Nephron progenitor cell (in vitro differentiated cells): Measurements from ENCODE around the gene OAS3.

Source experiments
- DNase-seq: peaks from one replicate; pipeline ENCODE4 v3.0.0; 2021
- H3K27ac Mint-ChIP-seq: 2 replicates; pipeline ENCODE4 v1.8.0; 2021; ENCODE audit warnings: mild to moderate bottlenecking, moderate library complexity, mixed read lengths
- H3K27me3 Mint-ChIP-seq: 2 replicates; pipeline ENCODE4 v1.8.0; 2021; ENCODE audit warnings: mild to moderate bottlenecking, low read depth, mixed read lengths; ENCODE audit not compliant: poor library complexity
- H3K36me3 Mint-ChIP-seq: 2 replicates; pipeline ENCODE4 v1.8.0; 2021; ENCODE audit warnings: low read depth, mixed read lengths
- H3K4me1 Mint-ChIP-seq: 2 replicates; pipeline ENCODE4 v1.8.0; 2021; ENCODE audit warnings: mixed read lengths
- H3K4me3 Mint-ChIP-seq: 2 replicates; pipeline ENCODE4 v1.8.0; 2021; ENCODE audit warnings: mild to moderate bottlenecking, moderate library complexity, mixed read lengths
- H3K9me3 Mint-ChIP-seq: 2 replicates; pipeline ENCODE4 v1.8.0; 2021; ENCODE audit warnings: mild to moderate bottlenecking, moderate library complexity, mixed read lengths
- TF ChIP-seq, protein P1 (sequence below): fragments of 200-600 bp; sonication (generic); IDR thresholded peaks from 2 replicates; pipeline ENCODE4 v1.5.0; 2021; ENCODE audit warnings: antibody characterized with exemption

The OAS3 gene

GRCh38 chr12:112936927-112937326 lies 1.3 kb upstream of the OAS3 start:
- no peak for DNase-seq
- Mint-ChIP-seq H3K27me3 (peaks cover 69% of the 10 kb centered on the region), H3K36me3 (no peaks in the 10 kb centered on the region), H3K4me3 (no peak overlapping the region), H3K27ac (no peak overlapping the region), H3K4me1 (peaks cover 5% of the 10 kb centered on the region), H3K9me3 (no peaks in the 10 kb centered on the region)
- TF ChIP-seq, protein P1, sequence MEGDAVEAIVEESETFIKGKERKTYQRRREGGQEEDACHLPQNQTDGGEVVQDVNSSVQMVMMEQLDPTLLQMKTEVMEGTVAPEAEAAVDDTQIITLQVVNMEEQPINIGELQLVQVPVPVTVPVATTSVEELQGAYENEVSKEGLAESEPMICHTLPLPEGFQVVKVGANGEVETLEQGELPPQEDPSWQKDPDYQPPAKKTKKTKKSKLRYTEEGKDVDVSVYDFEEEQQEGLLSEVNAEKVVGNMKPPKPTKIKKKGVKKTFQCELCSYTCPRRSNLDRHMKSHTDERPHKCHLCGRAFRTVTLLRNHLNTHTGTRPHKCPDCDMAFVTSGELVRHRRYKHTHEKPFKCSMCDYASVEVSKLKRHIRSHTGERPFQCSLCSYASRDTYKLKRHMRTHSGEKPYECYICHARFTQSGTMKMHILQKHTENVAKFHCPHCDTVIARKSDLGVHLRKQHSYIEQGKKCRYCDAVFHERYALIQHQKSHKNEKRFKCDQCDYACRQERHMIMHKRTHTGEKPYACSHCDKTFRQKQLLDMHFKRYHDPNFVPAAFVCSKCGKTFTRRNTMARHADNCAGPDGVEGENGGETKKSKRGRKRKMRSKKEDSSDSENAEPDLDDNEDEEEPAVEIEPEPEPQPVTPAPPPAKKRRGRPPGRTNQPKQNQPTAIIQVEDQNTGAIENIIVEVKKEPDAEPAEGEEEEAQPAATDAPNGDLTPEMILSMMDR = no peak

DNA sequence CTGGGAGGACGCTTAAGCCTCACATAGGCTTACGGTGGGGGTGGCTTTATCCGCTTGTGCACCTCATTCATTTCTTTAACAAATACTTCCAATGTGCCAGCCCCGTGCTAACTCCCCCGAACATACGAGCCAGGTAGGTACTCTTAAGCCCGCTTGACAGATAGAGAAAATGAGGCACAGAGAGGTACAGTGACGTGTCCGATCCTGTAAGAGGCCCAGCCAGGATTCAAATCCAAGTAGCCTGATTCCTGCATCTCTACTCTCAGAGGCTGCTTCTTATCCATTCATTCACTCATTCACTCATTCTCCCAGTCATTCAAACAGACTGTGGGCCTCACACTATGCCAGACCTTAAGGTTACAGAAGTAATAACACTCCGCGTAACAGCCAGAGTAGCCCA lies 477 bp downstream of the OAS3 start:
- peaks cover 5% of the 10 kb centered on the region for H3K4me1 Mint-ChIP-seq
- H3K27ac Mint-ChIP-seq = no peak overlapping the region
- no peak for DNase-seq
- H3K9me3 Mint-ChIP-seq = no peaks in the 10 kb centered on the region
- TF ChIP-seq, protein P1 = no peak
- peaks cover 70% of the 10 kb centered on the region for H3K27me3 Mint-ChIP-seq
- H3K4me3 Mint-ChIP-seq = peak overlapping the region; percentile 70
- no peaks in the 10 kb centered on the region for H3K36me3 Mint-ChIP-seq

GRCh38 chr12:112939761-112940381 lies 1.6 kb downstream of the OAS3 start:
- Mint-ChIP-seq H3K4me3 (no peak overlapping the region), H3K27ac (no peak overlapping the region), H3K27me3 (peaks cover 78% of the 10 kb centered on the region), H3K36me3 (no peaks in the 10 kb centered on the region), H3K4me1 (peaks cover 5% of the 10 kb centered on the region), H3K9me3 (no peaks in the 10 kb centered on the region)
- DNase-seq = no peak
- TF ChIP-seq, protein P1 = no peak

GRCh38 chr12:112941528-112942335 lies 3.5 kb downstream of the OAS3 start:
- H3K4me3 Mint-ChIP-seq = no peak overlapping the region
- H3K27ac Mint-ChIP-seq = no peak overlapping the region
- DNase-seq = no peak
- no peaks in the 10 kb centered on the region for H3K9me3 Mint-ChIP-seq
- TF ChIP-seq, protein P1 = no peak
- H3K4me1 Mint-ChIP-seq = peaks cover 5% of the 10 kb centered on the region
- H3K36me3 Mint-ChIP-seq = no peaks in the 10 kb centered on the region
- peaks cover 72% of the 10 kb centered on the region for H3K27me3 Mint-ChIP-seq

- Mint-ChIP-seq H3K27ac (no peak overlapping the region), H3K36me3 (no peaks in the 10 kb centered on the region), H3K27me3 (peaks cover 69% of the 10 kb centered on the region), H3K4me1 (peaks cover 5% of the 10 kb centered on the region), H3K9me3 (no peaks in the 10 kb centered on the region), H3K4me3 (no peak overlapping the region)
- TF ChIP-seq, protein P1 = no peak
- DNase-seq = no peak
These were observed 4.3 kb downstream of the OAS3 start for GRCh38 chr12:112942572-112942971.
